ENCODE results near the gene TRPT1.

TRPT1 gene

GRCh38 chr11:64220271-64220670 lies 5.7 kb downstream of the TRPT1 start:
- TF ChIP-seq GABPA (IDR thresholded peaks at IDR 0.05; ENCODE audit: low read depth) (no peak), CTCF (IDR thresholded peaks at IDR 0.05; ENCODE audit: insufficient read depth, low read length) (no peak), REST (IDR thresholded peaks at IDR 0.05; ENCODE audit: insufficient replicate concordance, low read depth) (no peak), SPI1 (IDR thresholded peaks at IDR 0.05; ENCODE audit: borderline replicate concordance, low read depth) (no peak), POLR2AphosphoS5 (IDR thresholded peaks at IDR 0.05; ENCODE audit: low read depth) (no peak)
- no peaks in the 10 kb centered on the region for H3K27me3 ChIP-seq (ENCODE audit: insufficient read depth, poor library complexity, severe bottlenecking)
- H3K4me3 ChIP-seq (replicated peaks; ENCODE audit: insufficient read depth, low read length), result no peak overlapping the region
- no peak for DNase-seq (ENCODE audit: low read depth in 1 of 2, low spot score in 1 of 2)
- no peak overlapping the region for H3K27ac ChIP-seq (replicated peaks)

- H3K4me3 ChIP-seq (replicated peaks; ENCODE audit: insufficient read depth, low read length), result no peak overlapping the region
- TF ChIP-seq SPI1 (IDR thresholded peaks at IDR 0.05; ENCODE audit: borderline replicate concordance, low read depth) (no peak), GABPA (IDR thresholded peaks at IDR 0.05; ENCODE audit: low read depth) (no peak), POLR2AphosphoS5 (IDR thresholded peaks at IDR 0.05; ENCODE audit: low read depth) (no peak)
- no peak overlapping the region for H3K27ac ChIP-seq (replicated peaks)
- no peak for DNase-seq (ENCODE audit: low read depth in 1 of 2, low spot score in 1 of 2)
- H3K27me3 ChIP-seq (ENCODE audit: insufficient read depth, poor library complexity, severe bottlenecking), result no peaks in the 10 kb centered on the region
These were observed 6.2 kb downstream of the TRPT1 start for GRCh38 chr11:64219755-64220154.

- no peak for TF ChIP-seq REST (IDR thresholded peaks at IDR 0.05; ENCODE audit: insufficient replicate concordance, low read depth)
- TF ChIP-seq CTCF (IDR thresholded peaks at IDR 0.05; ENCODE audit: insufficient read depth, low read length), result no peak
- no peak for TF ChIP-seq POLR2AphosphoS5 (IDR thresholded peaks at IDR 0.05; ENCODE audit: low read depth)
- no peak for TF ChIP-seq GABPA (IDR thresholded peaks at IDR 0.05; ENCODE audit: low read depth)
- no peak for TF ChIP-seq SPI1 (IDR thresholded peaks at IDR 0.05; ENCODE audit: borderline replicate concordance, low read depth)
These were observed 6.7 kb downstream of the TRPT1 start for GRCh38 chr11:64219354-64219684.

GRCh38 chr11:64218628-64219353 lies 7.2 kb downstream of the TRPT1 start:
- Histone ChIP-seq H3K27me3 (ENCODE audit: insufficient read depth, poor library complexity, severe bottlenecking) (no peaks in the 10 kb centered on the region), H3K4me3 (replicated peaks; ENCODE audit: insufficient read depth, low read length) (no peak overlapping the region), H3K27ac (replicated peaks) (no peak overlapping the region)
- DNase-seq (ENCODE audit: low read depth in 1 of 2, low spot score in 1 of 2), result no peak
- TF ChIP-seq REST (IDR thresholded peaks at IDR 0.05; ENCODE audit: insufficient replicate concordance, low read depth) (no peak), POLR2AphosphoS5 (IDR thresholded peaks at IDR 0.05; ENCODE audit: low read depth) (no peak; the same call in 1 of the 2 replicates), GABPA (IDR thresholded peaks at IDR 0.05; ENCODE audit: low read depth) (no peak), SPI1 (IDR thresholded peaks at IDR 0.05; ENCODE audit: borderline replicate concordance, low read depth) (no peak), CTCF (IDR thresholded peaks at IDR 0.05; ENCODE audit: insufficient read depth, low read length) (no peak)

More at GRCh38 chr11:64219354-64219684, 6.7 kb downstream of the TRPT1 start:
- no peaks in the 10 kb centered on the region for H3K27me3 ChIP-seq (ENCODE audit: insufficient read depth, poor library complexity, severe bottlenecking)
- H3K4me3 ChIP-seq (replicated peaks; ENCODE audit: insufficient read depth, low read length), result no peak overlapping the region
- H3K27ac ChIP-seq (replicated peaks), result no peak overlapping the region
- DNase-seq (ENCODE audit: low read depth in 1 of 2, low spot score in 1 of 2), result no peak

Measured in HL-60 (cell line).